ENCODE measurements around the gene CPA4.

The CPA4 gene

DNA sequence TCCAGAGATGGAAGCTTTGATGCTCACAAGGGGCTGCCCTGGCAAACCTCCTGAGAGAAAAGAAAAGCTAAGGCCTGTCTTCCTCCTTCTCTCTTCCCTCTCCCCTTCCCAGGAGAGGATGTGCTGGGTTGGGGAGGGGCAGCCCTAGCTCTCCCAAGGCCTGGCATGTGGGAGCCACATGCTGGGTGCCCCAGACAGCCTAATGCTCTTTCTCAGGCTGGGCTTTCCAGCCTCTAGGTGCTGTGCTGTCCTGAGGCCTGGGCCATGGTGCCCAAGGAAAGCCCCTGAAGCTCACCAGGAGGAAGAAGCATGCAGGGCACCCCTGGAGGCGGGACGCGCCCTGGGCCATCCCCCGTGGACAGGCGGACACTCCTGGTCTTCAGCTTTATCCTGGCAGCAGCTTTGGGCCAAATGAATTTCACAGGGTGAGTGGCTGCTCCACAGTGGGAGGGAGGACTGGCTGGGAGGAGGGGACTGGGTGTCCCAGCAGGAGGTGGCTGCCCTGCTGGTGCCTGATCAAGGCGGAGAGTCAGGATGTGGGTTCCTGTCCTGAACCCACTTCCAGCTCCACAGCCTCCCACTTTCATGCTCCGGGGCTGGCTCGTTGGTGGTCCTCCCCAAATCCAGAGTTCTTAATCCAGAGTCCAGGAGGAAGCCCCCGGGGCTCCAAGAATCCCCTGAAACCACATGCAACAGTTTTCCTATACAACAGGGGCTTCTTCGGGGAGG, 53.4 kb downstream of the CPA4 start:
- DNase-seq, result no peak

DNA sequence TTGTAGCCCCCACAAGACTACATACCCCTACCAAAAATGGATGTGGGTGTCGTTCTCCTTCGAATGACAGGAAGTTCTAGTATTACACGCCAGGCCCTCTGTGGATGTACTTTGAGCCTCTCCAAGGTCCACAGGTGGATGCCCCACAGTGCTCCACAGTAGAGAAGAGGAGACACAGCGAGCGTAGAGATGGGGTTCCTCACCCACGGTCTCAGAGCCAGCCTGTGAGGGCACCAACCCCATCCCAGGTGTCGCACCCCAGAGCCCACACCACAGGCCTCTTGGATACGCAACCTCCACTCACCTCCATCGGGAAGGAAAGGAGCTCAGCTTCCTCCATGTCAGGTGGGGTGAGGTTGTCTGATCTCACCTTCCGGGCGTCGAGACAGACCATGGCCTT, 54.0 kb downstream of the CPA4 start:
- DNase-seq, result no peak

DNA sequence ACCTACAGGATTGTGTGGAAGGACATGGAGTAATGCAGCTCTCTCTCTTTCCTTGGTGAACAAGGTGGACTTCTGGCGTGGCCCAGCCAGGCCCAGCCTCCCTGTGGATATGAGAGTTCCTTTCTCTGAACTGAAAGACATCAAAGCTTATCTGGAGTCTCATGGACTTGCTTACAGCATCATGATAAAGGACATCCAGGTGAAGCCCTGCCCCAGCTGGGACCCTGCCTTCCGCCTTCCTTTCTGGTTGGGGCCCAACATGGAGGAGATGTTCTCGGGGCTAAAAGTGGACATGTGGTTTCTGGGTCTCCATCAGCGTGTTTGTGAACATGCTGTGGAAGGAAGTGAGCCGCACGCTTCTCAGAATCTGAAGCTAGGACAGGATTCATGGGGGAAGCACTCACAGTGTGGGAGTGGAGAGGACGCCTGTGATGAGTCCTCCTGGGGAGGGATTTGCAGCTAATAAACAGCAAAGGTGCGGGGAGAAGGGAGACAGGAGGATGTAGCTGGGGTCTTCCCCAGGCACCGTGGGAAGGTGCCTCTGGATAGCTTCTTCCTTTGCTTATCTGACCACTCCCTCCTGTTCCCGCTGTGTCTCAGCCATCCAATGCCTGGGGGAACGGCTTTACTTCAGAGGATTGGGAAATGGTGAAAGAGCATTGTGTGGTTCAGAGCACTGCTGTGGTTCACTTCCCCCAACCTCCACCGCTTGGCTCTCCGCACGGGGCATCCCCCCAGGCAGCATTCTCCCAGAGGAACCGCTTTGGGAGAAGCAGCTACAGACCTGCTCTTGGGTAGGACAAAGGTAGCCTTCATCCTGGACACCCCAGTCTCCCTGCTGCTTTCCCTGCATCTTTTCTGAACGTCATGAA, 57.2 kb downstream of the CPA4 start:
- no peak for DNase-seq

- no peak for DNase-seq
These were observed 58.2 kb downstream of the CPA4 start for GRCh38 chr7:130350945-130351790.

- DNase-seq, result no peak
These were observed 58.8 kb downstream of the CPA4 start for GRCh38 chr7:130351791-130352090.

GRCh38 chr7:130352194-130353074, 59.5 kb downstream of the CPA4 start:
- no peak for DNase-seq

- DNase-seq, result no peak
These were observed 60.2 kb downstream of the CPA4 start for GRCh38 chr7:130353196-130353595.

DNA sequence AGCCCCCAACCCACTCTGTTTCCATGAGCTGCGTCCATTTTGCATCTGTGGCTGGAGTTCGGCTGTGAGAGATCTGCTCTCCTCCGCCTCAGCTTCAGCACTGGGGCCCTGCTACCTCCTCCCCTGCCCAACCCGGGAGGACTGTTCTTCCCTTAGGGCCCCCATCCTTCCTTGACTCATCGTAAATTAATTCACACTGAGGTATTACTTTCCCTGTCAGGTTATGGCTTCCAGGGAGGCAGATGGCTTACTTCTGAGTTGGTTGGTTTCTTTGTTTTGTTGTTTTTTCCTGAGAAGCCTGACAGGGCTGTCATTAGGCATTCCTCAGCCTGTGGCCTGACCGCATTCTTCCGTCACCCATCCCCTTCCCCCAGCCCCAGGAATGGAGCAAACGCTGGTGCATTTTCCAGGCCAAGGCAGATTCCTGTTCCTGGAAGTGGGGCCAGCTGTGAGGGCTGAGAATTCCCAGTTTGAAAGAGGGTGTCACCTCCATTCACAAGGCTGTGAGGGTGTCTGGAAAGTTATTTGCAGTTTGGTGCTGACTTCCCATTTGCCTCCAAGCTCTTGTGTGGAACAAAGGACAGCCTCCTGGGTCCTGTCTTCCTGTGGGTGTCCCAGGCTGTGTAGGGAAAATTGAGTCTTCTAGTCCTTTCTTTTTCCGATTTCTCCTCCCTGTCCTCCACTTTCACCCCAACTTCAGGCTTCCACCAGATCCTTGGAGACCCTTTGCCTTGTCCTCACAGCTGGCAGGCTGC, 63.3 kb downstream of the CPA4 start:
- DNase-seq, result no peak

GRCh38 chr7:130356876-130357611, 64.1 kb downstream of the CPA4 start:
- no peak for DNase-seq

- no peak for DNase-seq
These were observed 65.5 kb downstream of the CPA4 start for GRCh38 chr7:130358471-130358870.

- DNase-seq, result no peak
These were observed 66.4 kb downstream of the CPA4 start for GRCh38 chr7:130359276-130359857.

- no peak for DNase-seq
These were observed 67.6 kb downstream of the CPA4 start for GRCh38 chr7:130360518-130360917.

DNA sequence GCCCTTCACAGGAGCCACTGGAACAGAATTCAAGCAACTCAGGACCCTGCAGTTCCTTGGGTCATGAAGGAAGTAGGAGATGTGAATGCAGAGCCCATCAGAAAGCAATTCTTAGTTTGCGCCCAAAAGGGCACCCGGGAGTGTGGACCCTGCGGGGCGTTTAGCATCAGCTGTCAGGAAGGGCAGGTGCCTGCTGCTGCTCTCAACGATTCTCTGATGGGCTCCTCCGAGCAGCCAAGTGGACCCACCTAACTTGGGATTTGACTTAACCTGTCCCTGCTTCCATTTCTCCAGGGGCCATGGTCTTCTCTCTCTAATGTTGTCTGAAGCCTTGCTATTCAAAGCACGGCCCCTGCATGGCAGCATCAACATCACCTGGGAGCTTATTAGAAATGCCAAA, 68.7 kb downstream of the CPA4 start:
- no peak for DNase-seq

DNA sequence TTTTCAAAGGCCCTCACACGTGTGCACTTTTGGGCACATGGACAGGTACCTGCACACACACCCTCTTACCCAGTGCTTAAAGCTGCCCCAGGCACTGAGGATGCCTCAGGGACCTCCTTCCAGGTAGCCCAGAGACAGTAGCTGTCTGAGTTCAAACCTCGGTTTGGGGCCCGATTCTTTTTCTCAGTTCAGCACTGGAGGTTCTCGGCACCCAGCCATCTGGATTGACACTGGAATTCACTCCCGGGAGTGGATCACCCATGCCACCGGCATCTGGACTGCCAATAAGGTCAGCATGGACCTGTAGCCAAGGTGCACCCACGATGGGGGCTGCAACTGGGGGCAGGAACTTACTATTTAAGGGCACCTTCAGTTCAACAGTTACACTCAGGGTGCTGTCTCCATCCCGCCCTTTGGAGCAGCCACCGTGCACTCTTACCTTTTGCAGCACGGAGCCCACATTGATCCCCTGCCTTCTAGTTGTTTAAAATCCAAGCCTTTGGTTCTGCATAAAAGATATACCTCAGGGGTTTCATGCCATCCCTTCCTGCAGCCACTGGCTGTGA, 69.4 kb downstream of the CPA4 start:
- DNase-seq, result no peak

- no peak for DNase-seq
These were observed 70.3 kb downstream of the CPA4 start for GRCh38 chr7:130363026-130363847.

- DNase-seq, result no peak
These were observed 71.5 kb downstream of the CPA4 start for GRCh38 chr7:130364451-130364850.

- DNase-seq, result no peak
These were observed 72.1 kb downstream of the CPA4 start for GRCh38 chr7:130365088-130365487.

DNA sequence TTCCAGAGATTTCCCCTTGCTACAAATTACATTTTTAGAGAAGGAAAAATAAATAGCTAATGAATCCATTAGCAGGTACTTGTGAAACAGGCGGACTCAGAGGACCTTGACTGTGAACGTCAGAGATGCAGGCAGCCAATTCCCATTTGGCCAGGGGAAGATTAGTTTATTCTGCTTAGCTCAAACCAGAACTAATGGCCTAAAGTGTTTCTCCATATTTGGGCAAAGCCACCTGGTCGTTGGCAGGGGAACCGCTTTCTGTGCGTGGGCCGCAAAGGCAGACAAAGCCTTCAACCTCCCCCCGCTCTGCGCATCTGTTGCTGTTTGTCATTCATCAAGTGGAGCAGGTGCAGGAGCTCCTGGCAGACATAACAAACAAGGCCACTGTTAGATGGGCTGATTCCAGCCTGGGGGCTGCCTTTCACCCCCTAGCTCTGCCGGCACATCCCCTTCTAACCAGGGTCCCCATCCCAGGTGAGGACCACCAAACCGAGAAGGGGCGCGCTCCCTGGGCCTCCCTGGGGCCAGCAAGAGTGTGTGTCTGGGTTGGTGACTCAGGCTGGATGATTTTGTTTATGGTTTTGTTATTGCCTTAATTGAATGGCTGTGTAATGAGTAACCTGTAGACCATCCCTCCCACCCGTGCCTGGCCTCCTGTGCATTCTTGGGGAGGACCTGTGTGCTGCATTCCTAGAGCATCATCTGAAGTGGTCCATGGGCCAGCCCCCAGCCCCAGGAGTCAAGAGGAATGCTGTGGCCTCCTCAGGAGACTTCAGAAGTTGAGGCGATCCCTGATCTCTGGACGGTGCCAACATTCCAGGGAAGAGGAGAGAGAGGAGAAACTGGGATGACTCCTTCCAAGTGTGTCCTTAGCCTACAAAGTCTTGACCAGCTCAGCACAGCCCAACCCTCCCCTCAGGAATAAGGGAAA, 72.8 kb downstream of the CPA4 start:
- peak in 1 of 2 donors; percentile 14 for DNase-seq

Measured in CD4-positive, alpha-beta T cell treated with Interferon alpha-2 for 1 hour (primary cell).